ENCODE measurements around the gene MGAT5B.

DNA sequence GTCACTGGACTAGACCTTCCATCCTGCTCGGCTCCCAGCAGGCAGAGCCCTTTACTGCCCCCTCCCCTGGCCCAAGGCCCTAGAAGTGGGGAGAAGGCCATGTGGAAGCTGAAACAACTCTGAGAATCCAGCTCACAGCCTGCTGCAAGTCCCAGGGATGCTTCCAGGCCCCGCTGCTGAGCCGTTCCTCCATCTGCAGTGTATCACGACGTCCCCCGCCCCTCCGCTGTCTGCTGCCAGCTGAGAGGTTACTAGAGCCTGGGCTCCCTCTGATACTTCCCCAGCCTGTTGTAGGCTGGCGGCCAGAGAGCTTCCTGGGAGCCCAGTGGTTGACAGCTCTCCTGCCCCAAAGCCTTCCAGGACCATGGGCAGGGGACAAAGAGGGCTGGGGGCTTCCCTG lies 118.2 kb downstream of the MGAT5B start:
- TF ChIP-seq POLR2A (IDR thresholded peaks at IDR 0.05), result no peak
- TF ChIP-seq, protein P1, sequence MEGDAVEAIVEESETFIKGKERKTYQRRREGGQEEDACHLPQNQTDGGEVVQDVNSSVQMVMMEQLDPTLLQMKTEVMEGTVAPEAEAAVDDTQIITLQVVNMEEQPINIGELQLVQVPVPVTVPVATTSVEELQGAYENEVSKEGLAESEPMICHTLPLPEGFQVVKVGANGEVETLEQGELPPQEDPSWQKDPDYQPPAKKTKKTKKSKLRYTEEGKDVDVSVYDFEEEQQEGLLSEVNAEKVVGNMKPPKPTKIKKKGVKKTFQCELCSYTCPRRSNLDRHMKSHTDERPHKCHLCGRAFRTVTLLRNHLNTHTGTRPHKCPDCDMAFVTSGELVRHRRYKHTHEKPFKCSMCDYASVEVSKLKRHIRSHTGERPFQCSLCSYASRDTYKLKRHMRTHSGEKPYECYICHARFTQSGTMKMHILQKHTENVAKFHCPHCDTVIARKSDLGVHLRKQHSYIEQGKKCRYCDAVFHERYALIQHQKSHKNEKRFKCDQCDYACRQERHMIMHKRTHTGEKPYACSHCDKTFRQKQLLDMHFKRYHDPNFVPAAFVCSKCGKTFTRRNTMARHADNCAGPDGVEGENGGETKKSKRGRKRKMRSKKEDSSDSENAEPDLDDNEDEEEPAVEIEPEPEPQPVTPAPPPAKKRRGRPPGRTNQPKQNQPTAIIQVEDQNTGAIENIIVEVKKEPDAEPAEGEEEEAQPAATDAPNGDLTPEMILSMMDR (IDR thresholded peaks at IDR 0.05), result no peak

Measured in body of pancreas (tissue), 4 donors.